CD4-positive, alpha-beta T cell (primary cell): ENCODE data around the gene BAZ1B. TPM values are rescaled to one million over a fixed set of nuclear protein-coding genes. Genes with fewer than 3 reads are reported as not detected.
"Not testable (repeated sequence)": the region's sequence is repeated elsewhere in the genome, so short reads cannot be mapped to it uniquely, and the experiment has no call there.

Experiments
- ATAC-seq: fragments of 200-7000 bp; cut with Tn5 transposase; one replicate; pipeline ENCODE4 v1.10.0; 2022; ENCODE audit warnings: mild to moderate bottlenecking; ENCODE audit not compliant: poor library complexity
- CTCF ChIA-PET: fragments of 350-600 bp; sonication (Branson Sonifier 250); formaldehyde crosslinking; loops from one replicate; lab custom pipeline; 2021; ENCODE audit warnings: antibody characterized with exemption, inconsistent platforms; lab: Charles Lee
- POLR2A ChIA-PET: fragments of 350-600 bp; sonication (Branson Sonifier 250); formaldehyde crosslinking; loops from one replicate; lab custom pipeline; 2021; ENCODE audit warnings: antibody characterized with exemption, inconsistent platforms; lab: Charles Lee
- DNase-seq, 14 experiments: peaks; one replicate each; pipeline ENCODE4 v3.0.0-alpha.2; 2013 to 2020; ENCODE audit warnings: mixed read lengths in 2 of 14
- H3K27ac ChIP-seq, 2 donors: one replicate each; pipeline versions ENCODE4 v1.5.1 to v1.7.0; 2013; ENCODE audit warnings: low read length in 2 of 2, low read depth in 1 of 2, mild to moderate bottlenecking in 1 of 2
- H3K27me3 ChIP-seq, 2 experiments: 1 replicate in 1 of 2; 2 replicates in 1 of 2; pipeline versions ENCODE4 v1.6.1 to v1.7.0; 2013; ENCODE audit warnings: low read length in 2 of 2, control low read depth in 1 of 2, mild to moderate bottlenecking in 1 of 2, moderate library complexity in 1 of 2; ENCODE audit not compliant: insufficient read depth in 2 of 2, control insufficient read depth in 1 of 2
- H3K36me3 ChIP-seq: one replicate; pipeline ENCODE4 v1.6.1; 2013; ENCODE audit warnings: low read length, control low read depth; ENCODE audit not compliant: insufficient read depth
- H3K4me1 ChIP-seq: one replicate; pipeline ENCODE4 v1.6.1; 2013; ENCODE audit warnings: low read length, control low read depth; ENCODE audit not compliant: insufficient read depth
- H3K4me3 ChIP-seq: one replicate; pipeline ENCODE4 v1.5.1; 2013; ENCODE audit warnings: mild to moderate bottlenecking, low read length, moderate library complexity
- H3K9me3 ChIP-seq, 2 experiments: 1 replicate in 1 of 2; 2 replicates in 1 of 2; pipeline versions ENCODE4 v1.6.1 to v1.7.0; 2013; ENCODE audit warnings: low read length in 2 of 2, mild to moderate bottlenecking in 2 of 2, control low read depth in 1 of 2, moderate library complexity in 1 of 2; ENCODE audit not compliant: control insufficient read depth in 1 of 2, insufficient read depth in 1 of 2
- H3K27ac Mint-ChIP-seq: one replicate; pipeline ENCODE4 v1.8.0; 2020; ENCODE audit warnings: mixed read lengths
- H3K27me3 Mint-ChIP-seq: one replicate; pipeline ENCODE4 v1.8.0; 2021; ENCODE audit warnings: mixed read lengths
- H3K36me3 Mint-ChIP-seq: one replicate; pipeline ENCODE4 v1.8.0; 2021; ENCODE audit warnings: low read depth, mixed read lengths
- H3K4me1 Mint-ChIP-seq: one replicate; pipeline ENCODE4 v1.8.0; 2021; ENCODE audit warnings: low read depth, mixed read lengths
- H3K4me3 Mint-ChIP-seq: one replicate; pipeline ENCODE4 v1.8.0; 2020; ENCODE audit warnings: mild to moderate bottlenecking, mixed read lengths
- H3K9me3 Mint-ChIP-seq: one replicate; pipeline ENCODE4 v1.8.0; 2020; ENCODE audit warnings: mixed read lengths
- CTCF ChIP-seq: fragments of 200-600 bp; IDR thresholded peaks from one replicate; pipeline ENCODE4 v1.8.0; 2022; ENCODE audit warnings: antibody characterized with exemption, mild to moderate bottlenecking
- intact Hi-C, 2 experiments: fragments of 100-400 bp; cut with DNase I in 1 of 2; cut with micrococcal nuclease in 1 of 2; formaldehyde crosslinking; loops; one replicate each; pipeline versions ENCODE4 v1.15.1 to v1.9.0; 2023 to 2025; cut with DNase I, micrococcal nuclease
- total RNA-seq, 174 experiments: library from RNA in 2 of 174; stranded (reverse) in 2 of 174; gene quantifications; one replicate each; pipeline ENCODE4 v1.2.3 and lab custom pipeline; 2021 to 2026

Gene BAZ1B
- total RNA-seq, 2 experiments from 2014 or later, result 32.8 to 35.5 TPM

DNA sequence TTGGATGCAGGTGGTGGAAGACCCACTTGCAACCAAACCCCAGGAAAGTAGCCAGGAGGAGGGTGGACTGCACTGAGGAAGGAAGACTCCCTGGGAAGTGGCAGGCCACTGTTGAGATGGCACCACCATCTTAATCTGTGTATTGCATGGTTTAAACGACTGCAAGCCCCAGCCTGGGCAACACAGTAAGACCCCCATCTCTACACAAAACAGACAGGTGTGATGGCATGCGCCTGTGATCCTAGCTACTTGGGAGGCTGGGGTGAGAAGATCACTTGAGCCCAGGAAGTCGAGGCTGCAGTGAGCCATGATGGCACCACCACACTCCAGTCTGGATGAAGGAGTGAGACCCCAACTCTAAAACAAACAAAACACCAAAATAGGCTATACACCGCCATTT is 45.0 kb upstream of the BAZ1B start:
- Histone ChIP-seq H3K9me3 (no peaks in the 10 kb centered on the region), H3K36me3 (peaks cover 32% of the 10 kb centered on the region), H3K27me3 (no peaks in the 10 kb centered on the region), H3K4me1 (peaks cover 20% of the 10 kb centered on the region), H3K27ac (no peak overlapping the region), H3K4me3 (no peak overlapping the region)
- CTCF ChIA-PET, result interaction anchor here (1.4 kb wide), 1 partner anchor 45 kb away, joined by 3 read pairs; the partner anchor contains the start of gene BAZ1B
- ATAC-seq (no peak), DNase-seq (no peak)
- H3K27ac Mint-ChIP-seq, result no peak overlapping the region
- H3K4me3 Mint-ChIP-seq, result no peak overlapping the region
- H3K27me3 Mint-ChIP-seq, result no peaks in the 10 kb centered on the region
- intact Hi-C loops, result no loop called here
- no peaks in the 10 kb centered on the region for H3K9me3 Mint-ChIP-seq
- POLR2A ChIA-PET, result interaction anchor here (1.5 to 3.3 kb wide), 4 partner anchors 11 to 47 kb away, joined by 5 to 14 read pairs (median 7); partner anchors contain the start of genes BAZ1B and TBL2
- H3K4me1 Mint-ChIP-seq, result peaks cover 34% of the 10 kb centered on the region
- TF ChIP-seq CTCF, result no peak
- H3K36me3 Mint-ChIP-seq, result peaks cover 36% of the 10 kb centered on the region

DNA sequence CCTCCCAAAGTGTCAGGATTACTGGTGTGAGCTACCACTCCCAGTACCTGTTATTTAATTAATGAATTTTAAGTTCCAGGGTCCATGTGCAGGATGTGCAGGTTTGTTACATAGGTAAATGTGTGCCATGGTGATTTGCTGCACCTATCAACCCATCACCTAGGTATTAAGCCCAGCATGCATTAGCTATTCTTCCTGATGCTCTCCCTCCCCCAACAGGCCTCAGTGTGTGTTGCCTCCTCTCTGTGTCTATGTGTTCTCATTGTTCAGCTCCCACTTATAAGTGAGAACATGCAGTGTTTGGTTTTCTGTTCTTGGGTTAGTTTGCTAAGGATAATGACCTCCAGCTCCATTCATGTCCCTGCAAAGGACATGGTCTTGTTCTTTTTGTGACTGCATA is 44.3 kb upstream of the BAZ1B start:
- H3K27ac ChIP-seq, H3K27me3 ChIP-seq, H3K27me3 Mint-ChIP-seq, DNase-seq, H3K9me3 ChIP-seq, H3K9me3 Mint-ChIP-seq, intact Hi-C loops: not testable (repeated sequence)
- peaks cover 30% of the 10 kb centered on the region for H3K36me3 Mint-ChIP-seq
- H3K27ac Mint-ChIP-seq, result peak overlapping the region; percentile 12
- H3K4me3 ChIP-seq, result peak overlapping the region; percentile 55
- CTCF ChIA-PET, result interaction anchor here (0.8 to 1.4 kb wide), 3 partner anchors 44 to 168 kb away, joined by 3 read pairs; partner anchors contain the start of gene BAZ1B
- POLR2A ChIA-PET, result interaction anchor here (1.1 to 3.3 kb wide), 5 partner anchors 9 to 46 kb away, joined by 3 to 14 read pairs (median 6); partner anchors contain the start of genes BAZ1B, BCL7B and TBL2
- peaks cover 34% of the 10 kb centered on the region for H3K4me1 Mint-ChIP-seq
- peak overlapping the region; percentile 82 for H3K4me3 Mint-ChIP-seq
- peak; percentile 61 for ATAC-seq
- peaks cover 20% of the 10 kb centered on the region for H3K4me1 ChIP-seq
- peaks cover 26% of the 10 kb centered on the region for H3K36me3 ChIP-seq

GRCh38 chr7:73565675-73566340 is 43.7 kb upstream of the BAZ1B start:
- CTCF ChIA-PET, result interaction anchor here (0.5 to 1.4 kb wide), 4 partner anchors 16 to 168 kb away, joined by 3 read pairs; partner anchors contain the start of gene BAZ1B
- H3K4me1 Mint-ChIP-seq, result peaks cover 34% of the 10 kb centered on the region

More at GRCh38 chr7:73565675-73566340, 43.7 kb upstream of the BAZ1B start:
- ATAC-seq (no peak), DNase-seq (peak in 2 of 14 experiments; percentile 19 to 35)
- H3K4me1 ChIP-seq, result peaks cover 20% of the 10 kb centered on the region
- Mint-ChIP-seq H3K4me3 (peak overlapping the region; percentile 82), H3K27ac (peak overlapping the region; percentile 12), H3K27me3 (no peaks in the 10 kb centered on the region), H3K9me3 (no peaks in the 10 kb centered on the region), H3K36me3 (peaks cover 24% of the 10 kb centered on the region)
- intact Hi-C loops, result no loop called here
- H3K27me3 ChIP-seq, result no peaks in the 10 kb centered on the region
- POLR2A ChIA-PET, result interaction anchor here (1.1 to 3.3 kb wide), 5 partner anchors 9 to 45 kb away, joined by 3 to 14 read pairs (median 6); partner anchors contain the start of genes BAZ1B, BCL7B and TBL2
- no peak overlapping the region for H3K27ac ChIP-seq
- TF ChIP-seq CTCF, result no peak
- H3K36me3 ChIP-seq, result peaks cover 20% of the 10 kb centered on the region
- H3K4me3 ChIP-seq, result peak overlapping the region; percentile 55
- H3K9me3 ChIP-seq, result no peaks in the 10 kb centered on the region
